ENCODE measurements around the gene CCDC88B.

DNA sequence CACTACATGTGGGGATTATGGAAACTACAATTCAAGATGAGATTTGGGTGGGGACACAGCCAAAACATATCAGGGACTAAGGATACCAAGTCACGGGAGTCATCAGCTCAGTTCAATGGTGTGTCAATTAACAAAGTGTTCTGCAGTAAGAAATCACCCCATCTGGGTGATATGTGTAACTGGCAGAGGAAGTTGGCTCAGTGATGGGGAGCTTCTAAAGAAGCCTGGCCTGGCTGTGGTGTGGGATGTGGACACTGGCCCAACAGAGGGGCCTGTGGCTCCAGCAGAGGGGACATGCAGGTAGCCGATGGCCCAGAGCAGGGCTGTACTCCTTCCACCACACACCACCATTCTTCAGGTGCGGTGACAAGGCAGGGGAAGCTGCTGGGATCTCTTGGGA is 50.6 kb downstream of the CCDC88B start:
- TF ChIP-seq, protein P1, sequence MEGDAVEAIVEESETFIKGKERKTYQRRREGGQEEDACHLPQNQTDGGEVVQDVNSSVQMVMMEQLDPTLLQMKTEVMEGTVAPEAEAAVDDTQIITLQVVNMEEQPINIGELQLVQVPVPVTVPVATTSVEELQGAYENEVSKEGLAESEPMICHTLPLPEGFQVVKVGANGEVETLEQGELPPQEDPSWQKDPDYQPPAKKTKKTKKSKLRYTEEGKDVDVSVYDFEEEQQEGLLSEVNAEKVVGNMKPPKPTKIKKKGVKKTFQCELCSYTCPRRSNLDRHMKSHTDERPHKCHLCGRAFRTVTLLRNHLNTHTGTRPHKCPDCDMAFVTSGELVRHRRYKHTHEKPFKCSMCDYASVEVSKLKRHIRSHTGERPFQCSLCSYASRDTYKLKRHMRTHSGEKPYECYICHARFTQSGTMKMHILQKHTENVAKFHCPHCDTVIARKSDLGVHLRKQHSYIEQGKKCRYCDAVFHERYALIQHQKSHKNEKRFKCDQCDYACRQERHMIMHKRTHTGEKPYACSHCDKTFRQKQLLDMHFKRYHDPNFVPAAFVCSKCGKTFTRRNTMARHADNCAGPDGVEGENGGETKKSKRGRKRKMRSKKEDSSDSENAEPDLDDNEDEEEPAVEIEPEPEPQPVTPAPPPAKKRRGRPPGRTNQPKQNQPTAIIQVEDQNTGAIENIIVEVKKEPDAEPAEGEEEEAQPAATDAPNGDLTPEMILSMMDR (IDR thresholded peaks at IDR 0.05) = no peak
- TF ChIP-seq POLR2A (IDR thresholded peaks at IDR 0.05) (no peak), POLR2AphosphoS5 (IDR thresholded peaks at IDR 0.05) (no peak), EP300 (IDR thresholded peaks at IDR 0.05) (no peak)

All from suprapubic skin (tissue), 4 donors.